ENCODE results near the gene ARL3.
A peak's percentile ranks its signal among the peaks of the same experiment; 100 is the strongest.

ARL3 gene

GRCh38 chr10:102642736-102643335 is 71.4 kb downstream of the ARL3 start:
- peak overlapping the region; percentile 85 for H3K4me3 ChIP-seq (ENCODE audit: low read depth, low read length)
- peaks cover 5% of the 10 kb centered on the region for H3K36me3 ChIP-seq
- H3K27ac ChIP-seq, result peak overlapping the region; percentile 95
- H3K9me3 ChIP-seq (ENCODE audit: severe bottlenecking), result no peaks in the 10 kb centered on the region
- TF ChIP-seq CTCF (IDR thresholded peaks at IDR 0.05; ENCODE audit: low read depth, low read length), result no peak
- peak; percentile 29 for DNase-seq
- H3K27me3 ChIP-seq (ENCODE audit: insufficient read depth, low read depth, severe bottlenecking), result no peaks in the 10 kb centered on the region

- peaks cover 5% of the 10 kb centered on the region for H3K36me3 ChIP-seq
- no peaks in the 10 kb centered on the region for H3K27me3 ChIP-seq (ENCODE audit: insufficient read depth, low read depth, severe bottlenecking)
- DNase-seq, result peak; percentile 99
- peak overlapping the region; percentile 85 for H3K4me3 ChIP-seq (ENCODE audit: low read depth, low read length)
- no peaks in the 10 kb centered on the region for H3K9me3 ChIP-seq (ENCODE audit: severe bottlenecking)
- TF ChIP-seq CTCF (IDR thresholded peaks at IDR 0.05; ENCODE audit: low read depth, low read length), result no peak
- H3K27ac ChIP-seq, result peak overlapping the region; percentile 95
Measured at GRCh38 chr10:102641880-102642735, 72.1 kb downstream of the ARL3 start.

GRCh38 chr10:102641402-102641801 is 72.8 kb downstream of the ARL3 start:
- no peak for TF ChIP-seq CTCF (IDR thresholded peaks at IDR 0.05; ENCODE audit: low read depth, low read length)
- H3K27ac ChIP-seq, result peak overlapping the region; percentile 95
- H3K36me3 ChIP-seq, result peaks cover under 1% of the 10 kb centered on the region; the same call in 1 of the 2 replicates
- no peaks in the 10 kb centered on the region for H3K27me3 ChIP-seq (ENCODE audit: insufficient read depth, low read depth, severe bottlenecking)
- H3K9me3 ChIP-seq (ENCODE audit: severe bottlenecking), result no peaks in the 10 kb centered on the region
- peak overlapping the region; percentile 85 for H3K4me3 ChIP-seq (ENCODE audit: low read depth, low read length)
- DNase-seq, result no peak

- H3K9me3 ChIP-seq (ENCODE audit: severe bottlenecking), result no peaks in the 10 kb centered on the region
- no peak for DNase-seq
- H3K4me3 ChIP-seq (ENCODE audit: low read depth, low read length), result no peak overlapping the region
- no peaks in the 10 kb centered on the region for H3K36me3 ChIP-seq
- H3K27me3 ChIP-seq (ENCODE audit: insufficient read depth, low read depth, severe bottlenecking), result no peaks in the 10 kb centered on the region
- no peak overlapping the region for H3K27ac ChIP-seq
- no peak for TF ChIP-seq CTCF (IDR thresholded peaks at IDR 0.05; ENCODE audit: low read depth, low read length)
Measured at GRCh38 chr10:102639537-102639936, 74.7 kb downstream of the ARL3 start.

- no peak for TF ChIP-seq CTCF (IDR thresholded peaks at IDR 0.05; ENCODE audit: low read depth, low read length)
- DNase-seq, result no peak
- Histone ChIP-seq H3K4me3 (ENCODE audit: low read depth, low read length) (no peak overlapping the region), H3K36me3 (peaks cover 5% of the 10 kb centered on the region), H3K9me3 (ENCODE audit: severe bottlenecking) (no peaks in the 10 kb centered on the region), H3K27ac (no peak overlapping the region), H3K27me3 (ENCODE audit: insufficient read depth, low read depth, severe bottlenecking) (no peaks in the 10 kb centered on the region)
Measured at GRCh38 chr10:102635377-102635776, 78.8 kb downstream of the ARL3 start.

Data from WERI-Rb-1 (cell line).